ENCODE measurements around the gene PORCN. TPM values are rescaled to one million over a fixed set of nuclear protein-coding genes. Genes with fewer than 3 reads are reported as not detected.

The PORCN gene
- total and polyA plus RNA-seq, 11 donors, result 9.6 to 37.3 (median 17.3) TPM

DNA sequence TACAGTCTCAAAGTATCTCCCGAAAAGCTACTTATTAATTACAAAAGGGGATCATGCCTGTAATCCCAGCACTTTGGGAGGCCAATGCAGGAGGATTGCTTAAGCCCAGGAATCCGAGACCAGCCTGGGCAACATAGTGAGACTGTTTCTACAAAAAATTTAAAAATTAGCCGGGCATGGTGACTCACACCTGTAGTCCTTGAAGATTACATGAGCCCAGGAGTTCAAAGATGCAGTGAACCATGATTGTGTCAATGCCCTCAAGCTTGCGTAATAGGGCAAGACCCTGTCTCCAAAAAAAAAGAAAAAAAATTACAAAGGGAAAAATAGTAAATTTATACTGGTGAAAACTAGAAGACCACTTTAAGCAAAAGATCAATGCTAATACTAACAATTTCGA is 3.3 kb upstream of the PORCN start:
- no peak overlapping the region for H3K4me3 ChIP-seq
- no peaks in the 10 kb centered on the region for H3K36me3 ChIP-seq
- H3K4me1 ChIP-seq, result peaks cover 0 to 10% (median 3%) of the 10 kb centered on the region in 12 donors
- ATAC-seq (no peak), DNase-seq (no peak)
- no peak overlapping the region for H3K27ac ChIP-seq
- no peak for TF ChIP-seq POLR2A (IDR thresholded peaks at IDR 0.05)
- TF ChIP-seq, protein P1, sequence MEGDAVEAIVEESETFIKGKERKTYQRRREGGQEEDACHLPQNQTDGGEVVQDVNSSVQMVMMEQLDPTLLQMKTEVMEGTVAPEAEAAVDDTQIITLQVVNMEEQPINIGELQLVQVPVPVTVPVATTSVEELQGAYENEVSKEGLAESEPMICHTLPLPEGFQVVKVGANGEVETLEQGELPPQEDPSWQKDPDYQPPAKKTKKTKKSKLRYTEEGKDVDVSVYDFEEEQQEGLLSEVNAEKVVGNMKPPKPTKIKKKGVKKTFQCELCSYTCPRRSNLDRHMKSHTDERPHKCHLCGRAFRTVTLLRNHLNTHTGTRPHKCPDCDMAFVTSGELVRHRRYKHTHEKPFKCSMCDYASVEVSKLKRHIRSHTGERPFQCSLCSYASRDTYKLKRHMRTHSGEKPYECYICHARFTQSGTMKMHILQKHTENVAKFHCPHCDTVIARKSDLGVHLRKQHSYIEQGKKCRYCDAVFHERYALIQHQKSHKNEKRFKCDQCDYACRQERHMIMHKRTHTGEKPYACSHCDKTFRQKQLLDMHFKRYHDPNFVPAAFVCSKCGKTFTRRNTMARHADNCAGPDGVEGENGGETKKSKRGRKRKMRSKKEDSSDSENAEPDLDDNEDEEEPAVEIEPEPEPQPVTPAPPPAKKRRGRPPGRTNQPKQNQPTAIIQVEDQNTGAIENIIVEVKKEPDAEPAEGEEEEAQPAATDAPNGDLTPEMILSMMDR (IDR thresholded peaks at IDR 0.05), result no peak
- H3K27me3 ChIP-seq, result no peaks in the 10 kb centered on the region
- H3K9me3 ChIP-seq, result no peaks in the 10 kb centered on the region
- 67 to 80% (median 77%) methylated on average over 5 of the region's 5 CpGs for WGBS, 4 donors
- intact Hi-C loops (cut with DNase I), result loop anchor here in 2 of 10 donors (5.0 to 10.0 kb wide), 2 partner anchors 421 to 423 kb away; no protein-coding TSS in a partner anchor

DNA sequence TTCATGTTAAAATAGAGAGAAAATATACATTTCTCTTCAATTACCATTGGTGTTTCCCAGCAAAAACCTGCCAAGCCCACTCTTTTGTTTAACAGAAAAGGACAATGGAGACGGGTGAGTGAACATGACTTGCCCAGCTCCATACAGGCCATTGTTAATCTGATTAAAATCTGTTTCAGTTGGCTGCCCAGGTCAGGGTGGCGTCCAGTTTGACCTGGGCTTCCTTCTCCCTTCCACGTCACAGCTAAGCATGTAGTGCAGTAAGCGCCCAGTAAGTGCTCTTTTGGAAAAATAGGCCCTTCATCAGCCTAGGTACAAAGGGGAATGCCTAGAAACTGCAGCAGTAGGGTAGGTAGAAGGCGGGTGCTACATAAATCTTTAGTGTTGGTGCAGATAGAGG is 1.5 kb upstream of the PORCN start:
- ATAC-seq, result no peak
- intact Hi-C loops (cut with DNase I), result loop anchor here in 2 of 10 donors (5.0 to 10.0 kb wide), 2 partner anchors 422 to 425 kb away; no protein-coding TSS in a partner anchor
- H3K4me3 ChIP-seq, result no peak overlapping the region
- TF ChIP-seq, protein P1 (IDR thresholded peaks at IDR 0.05), result no peak
- no peak for TF ChIP-seq POLR2A (IDR thresholded peaks at IDR 0.05)
- no peak overlapping the region for H3K27ac ChIP-seq
- no peak for DNase-seq
- no peaks in the 10 kb centered on the region for H3K27me3 ChIP-seq
- WGBS, 4 donors, result 78 to 91% (median 81%) methylated on average over 5 of the region's 5 CpGs
- H3K4me1 ChIP-seq, result peaks cover 0 to 10% (median 3%) of the 10 kb centered on the region in 12 donors
- no peaks in the 10 kb centered on the region for H3K9me3 ChIP-seq
- peaks cover 0 to under 1% (median 0%) of the 10 kb centered on the region in 9 donors for H3K36me3 ChIP-seq

DNA sequence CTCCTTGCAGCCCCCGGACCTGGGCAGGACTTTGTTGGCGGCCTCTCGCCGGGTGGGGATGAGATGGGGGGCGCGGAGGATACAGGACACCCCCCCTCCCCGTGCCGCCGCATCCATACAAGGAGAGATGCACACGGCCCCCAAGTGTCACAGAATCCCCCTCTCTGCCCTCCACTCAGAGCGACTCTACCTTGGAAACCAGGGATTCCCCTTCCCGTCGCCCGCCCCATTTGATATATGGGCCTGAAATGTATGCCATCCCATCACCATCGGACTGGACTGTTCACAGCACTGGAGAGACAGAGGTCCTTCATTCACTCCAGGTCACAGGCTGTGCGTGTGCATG is 426 bp downstream of the PORCN start:
- ATAC-seq (peak in 2 of 4 donors; percentile 3 to 7), DNase-seq (no peak)
- WGBS, 4 donors, result 2 to 33% (median 15%) methylated on average over 10 to 16 of the region's 16 CpGs
- H3K36me3 ChIP-seq, result peaks cover 0 to 4% (median 0%) of the 10 kb centered on the region in 9 donors
- H3K4me1 ChIP-seq, result peaks cover 0 to 10% (median 3%) of the 10 kb centered on the region in 12 donors
- H3K27ac ChIP-seq, result peak overlapping the region in 10 of 12 donors; percentile 50 to 86 (median 80)
- H3K9me3 ChIP-seq, result no peaks in the 10 kb centered on the region
- H3K27me3 ChIP-seq, result no peaks in the 10 kb centered on the region
- peak overlapping the region; percentile 31 to 97 (median 76) for H3K4me3 ChIP-seq
- intact Hi-C loops (cut with DNase I), result loop anchor here in 2 of 10 donors (5.0 to 10.0 kb wide), 2 partner anchors 424 to 427 kb away; no protein-coding TSS in a partner anchor
- no peak for TF ChIP-seq POLR2A (IDR thresholded peaks at IDR 0.05)
- TF ChIP-seq, protein P1 (IDR thresholded peaks at IDR 0.05), result no peak

DNA sequence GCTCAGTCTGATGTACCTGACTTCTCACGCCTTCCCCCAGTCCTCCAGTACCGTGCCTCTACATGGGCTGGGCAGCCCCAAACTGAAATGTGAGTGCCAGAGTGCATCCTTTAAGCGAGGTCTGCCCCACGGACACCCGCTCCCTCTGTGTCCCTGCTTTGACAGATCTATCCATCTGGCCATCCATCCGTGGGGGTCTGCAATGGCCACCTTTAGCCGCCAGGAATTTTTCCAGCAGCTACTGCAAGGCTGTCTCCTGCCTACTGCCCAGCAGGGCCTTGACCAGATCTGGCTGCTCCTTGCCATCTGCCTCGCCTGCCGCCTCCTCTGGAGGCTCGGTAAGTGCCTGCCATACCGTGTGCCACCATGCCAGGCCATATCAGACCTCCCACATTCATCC is 827 bp downstream of the PORCN start:
- TF ChIP-seq, protein P1 (IDR thresholded peaks at IDR 0.05), result no peak
- TF ChIP-seq POLR2A (IDR thresholded peaks at IDR 0.05), result no peak
- DNase-seq, result no peak
- ATAC-seq, result no peak
- peaks cover 0 to 4% (median 0%) of the 10 kb centered on the region in 9 donors for H3K36me3 ChIP-seq
- no peaks in the 10 kb centered on the region for H3K9me3 ChIP-seq
- peak overlapping the region in 11 of 12 donors; percentile 62 to 97 (median 76) for H3K4me3 ChIP-seq
- WGBS, 4 donors, result 65 to 71% (median 69%) methylated on average over 11 of the region's 11 CpGs
- H3K27me3 ChIP-seq, result no peaks in the 10 kb centered on the region
- peaks cover 0 to 10% (median 3%) of the 10 kb centered on the region in 12 donors for H3K4me1 ChIP-seq
- intact Hi-C loops (cut with DNase I), result loop anchor here in 3 of 10 donors (5.0 to 10.0 kb wide), 2 partner anchors 425 to 427 kb away; no protein-coding TSS in a partner anchor
- H3K27ac ChIP-seq, result peak overlapping the region in 1 of 12 donors; percentile 79
